AG10803 (cell line): ENCODE results near the gene DUOX1.

Source experiments
- DNase-seq: peaks from one replicate; pipeline ENCODE4 v3.0.0; 2010; ENCODE audit warnings: low read depth
- H3K4me3 ChIP-seq: 2 replicates; pipeline ENCODE4 v1.5.1; 2011; ENCODE audit warnings: mild to moderate bottlenecking, low read length, control low read depth
- CTCF ChIP-seq: conservative IDR thresholded peaks from 2 replicates; pipeline ENCODE4 v1.5.1; 2011; ENCODE audit warnings: mild to moderate bottlenecking, low read length, control low read depth, inconsistent platforms

Gene DUOX1

GRCh38 chr15:45143946-45144345 is 14.2 kb downstream of the DUOX1 start:
- no peak for TF ChIP-seq CTCF
- H3K4me3 ChIP-seq = no peak overlapping the region
- DNase-seq = no peak

GRCh38 chr15:45144775-45145174 is 15.0 kb downstream of the DUOX1 start:
- TF ChIP-seq CTCF = no peak
- no peak overlapping the region for H3K4me3 ChIP-seq
- no peak for DNase-seq

- TF ChIP-seq CTCF = no peak
- H3K4me3 ChIP-seq = no peak overlapping the region
- peak; percentile 9 for DNase-seq
These were observed 16.6 kb downstream of the DUOX1 start for GRCh38 chr15:45146405-45146804.

- DNase-seq = no peak
- no peak overlapping the region for H3K4me3 ChIP-seq
- TF ChIP-seq CTCF = no peak
These were observed 17.8 kb downstream of the DUOX1 start for GRCh38 chr15:45147606-45148005.

GRCh38 chr15:45148076-45149059 is 18.6 kb downstream of the DUOX1 start:
- H3K4me3 ChIP-seq = no peak overlapping the region
- DNase-seq = peak; percentile 17
- no peak for TF ChIP-seq CTCF

- no peak overlapping the region for H3K4me3 ChIP-seq
- DNase-seq = no peak
- no peak for TF ChIP-seq CTCF
These were observed 19.3 kb downstream of the DUOX1 start for GRCh38 chr15:45149060-45149459.

GRCh38 chr15:45150481-45150880 is 20.7 kb downstream of the DUOX1 start:
- TF ChIP-seq CTCF = no peak
- DNase-seq = no peak
- H3K4me3 ChIP-seq = no peak overlapping the region
